A549 (cell line): Measurements from ENCODE around the gene PASK.

ENCODE experiments used
- CHD2 ChIP-seq: fragments of 150-350 bp; IDR thresholded peaks from 2 replicates; pipeline ENCODE4 v1.6.1; 2014; ENCODE audit warnings: low read length; ENCODE audit not compliant: partially characterized antibody
- CTCF ChIP-seq: fragments of >200 bp; sonication (Bioruptor Twin); formaldehyde crosslinking; IDR thresholded peaks from 3 replicates; pipeline ENCODE4 v1.5.1; 2016
- EP300 ChIP-seq, 2 experiments: fragments of >200 bp; sonication (Bioruptor Twin); formaldehyde crosslinking; IDR thresholded peaks; 2 replicates in 1 of 2; 3 replicates in 1 of 2; pipeline ENCODE4 v1.6.1; 2016 to 2017
- FOSL2 ChIP-seq, 2 experiments: fragments of 450-650 bp in 1 of 2; fragments of >200 bp in 1 of 2; sonication (Bioruptor Twin) in 1 of 2; formaldehyde crosslinking; IDR thresholded peaks; 2 replicates each; pipeline versions ENCODE4 v1.5.0 to v1.6.1; 2016 to 2020; ENCODE audit warnings: mild to moderate bottlenecking in 1 of 2, moderate library complexity in 1 of 2
- HDAC2 ChIP-seq: fragments of 200-600 bp; sonication (generic); IDR thresholded peaks from 2 replicates; pipeline ENCODE4 v1.6.1; 2016
- JUN ChIP-seq, 2 experiments: fragments of >200 bp; sonication (Bioruptor Twin); formaldehyde crosslinking; IDR thresholded peaks; 2 replicates in 1 of 2; 3 replicates in 1 of 2; pipeline ENCODE4 v1.6.1; 2016 to 2017
- JUNB ChIP-seq: fragments of >200 bp; sonication (Bioruptor Twin); formaldehyde crosslinking; IDR thresholded peaks from 2 replicates; pipeline ENCODE4 v1.6.1; 2016
- NR3C1 ChIP-seq: fragments of >200 bp; sonication (Bioruptor Twin); formaldehyde crosslinking; IDR thresholded peaks from 3 replicates; pipeline ENCODE4 v1.6.1; 2017
- POLR2A ChIP-seq: IDR thresholded peaks from 2 replicates; pipeline ENCODE4 v1.6.1; 2012; ENCODE audit warnings: mild to moderate bottlenecking, low read length
- RNF2 ChIP-seq: fragments of 200-600 bp; sonication (generic); IDR thresholded peaks from 2 replicates; pipeline ENCODE4 v1.6.1; 2016; ENCODE audit warnings: low read depth, mild to moderate bottlenecking, antibody characterized with exemption, moderate library complexity, borderline replicate concordance
- TF ChIP-seq, protein P1 (sequence below): fragments of 250-450 bp; sonication (Bioruptor Pico); IDR thresholded peaks from 2 replicates; pipeline ENCODE4 v1.5.0; 2021; ENCODE audit warnings: mild to moderate bottlenecking, moderate library complexity, borderline replicate concordance

GRCh38 chr2:241072151-241072550, 77.1 kb downstream of the PASK start:
- TF ChIP-seq POLR2A (no peak), CTCF (no peak), NR3C1 (no peak), HDAC2 (no peak), JUN (IDR thresholded peaks at IDR 0.05) (no peak), EP300 (IDR thresholded peaks at IDR 0.05) (no peak), RNF2 (no peak), FOSL2 (IDR thresholded peaks at IDR 0.05) (no peak), FOSL2 (CRISPR knock-in tag; IDR thresholded peaks at IDR 0.05) (no peak), CHD2 (no peak), JUNB (no peak)
- TF ChIP-seq, protein P1, sequence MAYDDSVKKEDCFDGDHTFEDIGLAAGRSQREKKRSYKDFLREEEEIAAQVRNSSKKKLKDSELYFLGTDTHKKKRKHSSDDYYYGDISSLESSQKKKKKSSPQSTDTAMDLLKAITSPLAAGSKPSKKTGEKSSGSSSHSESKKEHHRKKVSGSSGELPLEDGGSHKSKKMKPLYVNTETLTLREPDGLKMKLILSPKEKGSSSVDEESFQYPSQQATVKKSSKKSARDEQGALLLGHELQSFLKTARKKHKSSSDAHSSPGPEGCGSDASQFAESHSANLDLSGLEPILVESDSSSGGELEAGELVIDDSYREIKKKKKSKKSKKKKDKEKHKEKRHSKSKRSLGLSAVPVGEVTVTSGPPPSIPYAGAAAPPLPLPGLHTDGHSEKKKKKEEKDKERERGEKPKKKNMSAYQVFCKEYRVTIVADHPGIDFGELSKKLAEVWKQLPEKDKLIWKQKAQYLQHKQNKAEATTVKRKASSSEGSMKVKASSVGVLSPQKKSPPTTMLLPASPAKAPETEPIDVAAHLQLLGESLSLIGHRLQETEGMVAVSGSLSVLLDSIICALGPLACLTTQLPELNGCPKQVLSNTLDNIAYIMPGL (CRISPR knock-in tag) = no peak
